K562 (cell line): Measurements from ENCODE around the gene PLCB1. TPM values are rescaled to one million over a fixed set of nuclear protein-coding genes. Genes with fewer than 3 reads are reported as not detected.

ENCODE experiments used
- ATAC-seq: fragments of 200-7000 bp; cut with Tn5 transposase; 3 replicates; pipeline ENCODE4 v1.9.1; 2020; ENCODE audit warnings: moderate library complexity
- BruUV-seq: library from RNA; stranded (reverse); fragments of 400-500 nt; replicated peaks from 2 replicates; lab custom pipeline; 2021; lab: Mats Ljungman, UMichigan
- CTCF ChIA-PET: fragments of 300-600 bp; formaldehyde crosslinking; extraction: SDS; loops from one replicate; lab custom pipeline; 2021; ENCODE audit warnings: low intra/inter-chr PET ratio; lab: Yijun Ruan, JAX
- POLR2A ChIA-PET: fragments of 300-600, 350-650 bp; sonication (Branson Sonifier 250); formaldehyde crosslinking; extraction: SDS; loops from one replicate; lab custom pipeline; 2021; ENCODE audit warnings: antibody characterized with exemption, inconsistent platforms; lab: Yijun Ruan, JAX
- DNase-seq, 4 experiments: peaks; one replicate each; pipeline versions ENCODE4 v3.0.0 to v3.0.0-alpha.2; 2011 to 2018; ENCODE audit warnings: low spot score in 3 of 4, mixed read lengths in 3 of 4; ENCODE audit errors: extremely low read depth in 1 of 4
- FAIRE-seq: peaks from 2 replicates; lab custom pipeline; 2011; peaks lifted over from hg19 to GRCh38; lab: Jason Lieb, UNC
- H2AFZ ChIP-seq: 2 replicates; pipeline ENCODE4 v1.6.0; 2011; ENCODE audit warnings: low read depth, low read length, control low read depth, inconsistent platforms
- H3K27ac ChIP-seq: fragments of 200-600 bp; 3 replicates; pipeline ENCODE4 v1.8.0; 2011; ENCODE audit warnings: low read depth, mild to moderate bottlenecking, control low read depth, inconsistent platforms, low read length, moderate library complexity, mixed read lengths; ENCODE audit errors: extremely low read depth
- H3K27me3 ChIP-seq, 2 experiments: fragments of 300-600 bp in 1 of 2; 2 replicates in 1 of 2; 3 replicates in 1 of 2; pipeline versions ENCODE4 v1.6.0 to v1.8.0; 2011; ENCODE audit warnings: inconsistent platforms in 2 of 2, low read length in 2 of 2, mild to moderate bottlenecking in 1 of 2, mixed read lengths in 1 of 2, moderate library complexity in 1 of 2; ENCODE audit not compliant: control insufficient read depth in 2 of 2, insufficient read depth in 2 of 2
- H3K36me3 ChIP-seq: fragments of 300-600 bp; 3 replicates; pipeline ENCODE4 v1.8.0; 2011; ENCODE audit warnings: mild to moderate bottlenecking, low read length, inconsistent platforms; ENCODE audit not compliant: control insufficient read depth, insufficient read depth
- H3K4me1 ChIP-seq, 2 experiments: fragments of 200-600 bp in 1 of 2; replicated peaks in 1 of 2; 2 replicates in 1 of 2; 3 replicates in 1 of 2; pipeline versions ENCODE4 v1.5.1 to v1.8.0; 2011; ENCODE audit warnings: inconsistent platforms in 2 of 2, low read length in 2 of 2, mild to moderate bottlenecking in 1 of 2, mixed read lengths in 1 of 2, moderate library complexity in 1 of 2; ENCODE audit not compliant: control insufficient read depth in 2 of 2, insufficient read depth in 2 of 2
- H3K4me2 ChIP-seq: 2 replicates; pipeline ENCODE4 v1.6.1; 2011; ENCODE audit warnings: low read length, control low read depth, inconsistent platforms, mixed read lengths; ENCODE audit not compliant: insufficient read depth
- H3K4me3 ChIP-seq: fragments of 200-600 bp; sonication (generic), shearing (Covaris generic); 2 replicates; pipeline ENCODE4 v1.5.1; 2016; ENCODE audit warnings: control low read depth, inconsistent platforms
- H3K79me2 ChIP-seq: fragments of 200-600 bp; 3 replicates; pipeline ENCODE4 v1.8.0; 2011; ENCODE audit warnings: low read length, inconsistent platforms; ENCODE audit not compliant: control insufficient read depth, insufficient read depth
- H3K9ac ChIP-seq, 2 experiments: 2 replicates each; pipeline versions ENCODE4 v1.6.0 to v1.6.1; 2011; ENCODE audit warnings: low read depth in 2 of 2, low read length in 2 of 2, control low read depth in 1 of 2, inconsistent platforms in 1 of 2, mild to moderate bottlenecking in 1 of 2, mixed read lengths in 1 of 2; ENCODE audit not compliant: insufficient read depth in 1 of 2
- H3K9me1 ChIP-seq: one replicate; pipeline ENCODE4 v1.6.0; 2011; ENCODE audit warnings: inconsistent platforms, mild to moderate bottlenecking, low read length, moderate library complexity; ENCODE audit not compliant: control insufficient read depth, insufficient read depth
- H3K9me3 ChIP-seq: replicated peaks from 2 replicates; pipeline ENCODE4 v1.5.1; 2011; ENCODE audit warnings: low read depth, low read length, inconsistent platforms; ENCODE audit not compliant: control insufficient read depth, insufficient read depth
- H4K20me1 ChIP-seq: replicated peaks from 2 replicates; pipeline ENCODE4 v1.6.1; 2011; ENCODE audit warnings: low read length, inconsistent platforms, mixed read lengths; ENCODE audit not compliant: control insufficient read depth, insufficient read depth
- CTCF ChIP-seq, 3 experiments: IDR thresholded peaks in 2 of 3; conservative IDR thresholded peaks in 1 of 3; 2 replicates each; pipeline ENCODE4 v1.5.1; 2011 to 2012; ENCODE audit warnings: low read length in 3 of 3, mild to moderate bottlenecking in 3 of 3, control low read depth in 2 of 3, improper control_type of control experiment in 1 of 3, inconsistent platforms in 1 of 3, low read depth in 1 of 3, mixed read lengths in 1 of 3, moderate library complexity in 1 of 3; ENCODE audit not compliant: insufficient read depth in 2 of 3
- DPF2 ChIP-seq: fragments of 450-650 bp; IDR thresholded peaks from 2 replicates; pipeline ENCODE4 v1.6.1; 2016
- MTA3 ChIP-seq: fragments of 450-650 bp; formaldehyde crosslinking; IDR thresholded peaks from 2 replicates; pipeline ENCODE4 v1.6.1; 2017; ENCODE audit warnings: mild to moderate bottlenecking, borderline replicate concordance
- TEAD1 ChIP-seq, 2 experiments: fragments of 450-650 bp in 1 of 2; sonication (generic) in 1 of 2; formaldehyde crosslinking; IDR thresholded peaks; 2 replicates each; pipeline versions ENCODE4 v1.4.0 to v1.8.0; 2020 to 2022; ENCODE audit warnings: mild to moderate bottlenecking in 2 of 2, missing genetic modification reagents in 1 of 2
- ZNF511 ChIP-seq: sonication (generic); formaldehyde crosslinking; IDR thresholded peaks from 2 replicates; pipeline ENCODE4 v1.8.0; 2022; ENCODE audit warnings: mild to moderate bottlenecking, missing genetic modification reagents
- ZNF77 ChIP-seq: fragments of 250-450 bp; sonication (Bioruptor Pico); IDR thresholded peaks from 2 replicates; pipeline ENCODE4 v1.5.0; 2020
- WGBS: fragments of 100-300 bp; shearing (Covaris generic); methylation state at CpG from one replicate; pipeline ENCODE4 v1.1.6; 2016; ENCODE audit warnings: low coverage, mixed read lengths; ENCODE audit not compliant: insufficient coverage; ENCODE audit errors: missing lambda C conversion rate; 5-methylcytosine and 5-hydroxymethylcytosine counted together
- in situ Hi-C: fragments of 300-500 bp; cut with MboI; formaldehyde crosslinking; loops from 4 replicates; pipeline ENCODE4 v1.15.0; 2018; ENCODE audit warnings: inconsistent platforms, mixed read lengths
- intact Hi-C: fragments of 100-400 bp; cut with micrococcal nuclease; formaldehyde crosslinking; loops from 2 replicates; pipeline ENCODE4 v1.14.2; 2022
- polyA plus RNA-seq, 8 experiments: library from polyadenylated mRNA; depleted of rRNA in 4 of 8; stranded (reverse) in 5 of 8; unstranded in 3 of 8; fragments of >200 nt; fragmentation: Nextera tagmentation in 2 of 8; fragmentation: Illumina TruSeq in 1 of 8; extraction: Ambion mirVana in 2 of 8; extraction: Trizol in 1 of 8; gene quantifications; 2 replicates each; pipeline versions ENCODE4 v1.2.1 to v1.2.3, GENCODE V29; 2011 to 2014; ENCODE audit warnings: inconsistent platforms in 1 of 8, missing spikeins in 1 of 8
- total RNA-seq, 7 experiments: library from RNA; depleted of rRNA in 6 of 7; stranded (reverse); fragments of >200 nt in 6 of 7; fragmentation: Illumina TruSeq in 2 of 7; extraction: Trizol in 2 of 7; gene quantifications; 2 replicates each; pipeline versions ENCODE4 v1.2.1 to v1.2.3, GENCODE V29; 2011 to 2021; ENCODE audit warnings: low replicate concordance in 1 of 7

PLCB1 gene
- total and polyA plus RNA-seq, 9 of the 15 experiments (the other 6 are each of a cell fraction or from before 2014, with no cell fraction given), result 0.34 to 3.1 (median 1.3) TPM

GRCh38 chr20:8208226-8208625, 76.2 kb downstream of the PLCB1 start:
- Histone ChIP-seq H2AFZ (no peak overlapping the region), H3K9me1 (no peaks in the 10 kb centered on the region), H3K4me2 (no peak overlapping the region), H3K4me3 (no peak overlapping the region), H4K20me1 (no peaks in the 10 kb centered on the region), H3K4me1 (no peaks in the 10 kb centered on the region), H3K9me3 (no peaks in the 10 kb centered on the region), H3K9ac (no peak overlapping the region), H3K79me2 (no peaks in the 10 kb centered on the region), H3K27me3 (no peaks in the 10 kb centered on the region), H3K27ac (no peak overlapping the region), H3K36me3 (no peaks in the 10 kb centered on the region)
- WGBS, result 0% methylated on average over 1 of the region's 1 CpG
- intact Hi-C loops (no loop called here), in situ Hi-C loops (no loop called here)
- DNase-seq (no peak), ATAC-seq (no peak), FAIRE-seq (no peak)
- CTCF ChIA-PET, result no interaction called here
- POLR2A ChIA-PET, result interaction anchor here (1.0 kb wide), 1 partner anchor 18 kb away, joined by 3 read pairs; no protein-coding TSS in a partner anchor
- BruUV-seq, result no TSS peak
- no peak for TF ChIP-seq DPF2
- no peak for TF ChIP-seq TEAD1 (CRISPR knock-in tag; IDR thresholded peaks at IDR 0.05)
- no peak for TF ChIP-seq ZNF77 (CRISPR knock-in tag)
- TF ChIP-seq ZNF511 (CRISPR knock-in tag), result no peak
- TF ChIP-seq CTCF (IDR thresholded peaks at IDR 0.05 in 2 of 3, conservative IDR thresholded peaks at IDR 0.05 in 1 of 3; ENCODE audit: insufficient read depth in 2 of 3, low read depth in 1 of 3, low read length in 3 of 3), result no peak
- TF ChIP-seq MTA3, result no peak
